Calu3 (cell line): ENCODE measurements around the gene DIP2B. TPM values are rescaled to one million over a fixed set of nuclear protein-coding genes. Genes with fewer than 3 reads are reported as not detected.

Experiments
- BruUV-seq: library from RNA; stranded (reverse); fragments of 400-500 nt; replicated peaks from 2 replicates; lab custom pipeline; 2021; lab: Mats Ljungman, UMichigan
- CTCF ChIA-PET: fragments of 300-600 bp; sonication (Branson Sonifier 250); formaldehyde crosslinking; loops from one replicate; lab custom pipeline; 2022; ENCODE audit warnings: antibody characterized with exemption; lab: Charles Lee
- DNase-seq: peaks from one replicate; pipeline ENCODE4 v3.0.0; 2022
- H3K27ac Mint-ChIP-seq: one replicate; pipeline ENCODE4 v1.8.0; 2022; ENCODE audit warnings: mixed read lengths; ENCODE audit not compliant: unreplicated experiment
- H3K27me3 Mint-ChIP-seq: one replicate; pipeline ENCODE4 v1.8.0; 2022; ENCODE audit warnings: mixed read lengths; ENCODE audit not compliant: unreplicated experiment
- H3K36me3 Mint-ChIP-seq: one replicate; pipeline ENCODE4 v1.8.0; 2022; ENCODE audit warnings: mild to moderate bottlenecking, moderate library complexity, mixed read lengths; ENCODE audit not compliant: insufficient read depth, unreplicated experiment
- H3K4me1 Mint-ChIP-seq: one replicate; pipeline ENCODE4 v1.8.0; 2022; ENCODE audit warnings: mild to moderate bottlenecking, low read depth, mixed read lengths; ENCODE audit not compliant: unreplicated experiment
- H3K4me3 Mint-ChIP-seq: one replicate; pipeline ENCODE4 v1.8.0; 2022; ENCODE audit warnings: mild to moderate bottlenecking, low read depth, moderate library complexity, mixed read lengths; ENCODE audit not compliant: unreplicated experiment
- H3K9me3 Mint-ChIP-seq: one replicate; pipeline ENCODE4 v1.8.0; 2022; ENCODE audit warnings: low read depth, mixed read lengths; ENCODE audit not compliant: unreplicated experiment
- CTCF ChIP-seq: fragments of 200-600 bp; IDR thresholded peaks from one replicate; pipeline ENCODE4 v1.8.0; 2022; ENCODE audit warnings: antibody characterized with exemption; ENCODE audit not compliant: unreplicated experiment
- intact Hi-C: fragments of 100-400 bp; cut with micrococcal nuclease; formaldehyde crosslinking; loops from one replicate; pipeline ENCODE4 v1.10.0; 2022; ENCODE audit not compliant: unreplicated experiment
- total RNA-seq: library from RNA; stranded (reverse); gene quantifications from 2 replicates; pipeline ENCODE4 v1.2.3, GENCODE V29; 2022

DIP2B gene
- total RNA-seq, 1 experiment from 2014 or later: 22.8 TPM

- intact Hi-C loops: no loop called here
- H3K4me1 Mint-ChIP-seq: no peaks in the 10 kb centered on the region
- H3K27ac Mint-ChIP-seq: no peak overlapping the region
- H3K27me3 Mint-ChIP-seq: no peaks in the 10 kb centered on the region
- no peaks in the 10 kb centered on the region for H3K36me3 Mint-ChIP-seq
- DNase-seq: no peak
- no peak for TF ChIP-seq CTCF
- H3K9me3 Mint-ChIP-seq: no peaks in the 10 kb centered on the region
- no TSS peak for BruUV-seq
- CTCF ChIA-PET: no interaction called here
- no peak overlapping the region for H3K4me3 Mint-ChIP-seq
Measured at GRCh38 chr12:50612882-50613281, 108.1 kb downstream of the DIP2B start.

GRCh38 chr12:50613463-50613862, 108.7 kb downstream of the DIP2B start:
- no peaks in the 10 kb centered on the region for H3K4me1 Mint-ChIP-seq

GRCh38 chr12:50614167-50614759, 109.5 kb downstream of the DIP2B start:
- no peaks in the 10 kb centered on the region for H3K27me3 Mint-ChIP-seq
- H3K36me3 Mint-ChIP-seq: no peaks in the 10 kb centered on the region
- no peak overlapping the region for H3K4me3 Mint-ChIP-seq
- CTCF ChIA-PET: no interaction called here
- BruUV-seq: no TSS peak
- no peaks in the 10 kb centered on the region for H3K9me3 Mint-ChIP-seq
- no peak overlapping the region for H3K27ac Mint-ChIP-seq
- peak; percentile 10 for DNase-seq
- intact Hi-C loops: no loop called here
- H3K4me1 Mint-ChIP-seq: peaks cover 6% of the 10 kb centered on the region
- no peak for TF ChIP-seq CTCF

More at GRCh38 chr12:50613463-50613862, 108.7 kb downstream of the DIP2B start:
- Mint-ChIP-seq H3K4me3 (no peak overlapping the region), H3K9me3 (no peaks in the 10 kb centered on the region), H3K27me3 (no peaks in the 10 kb centered on the region), H3K36me3 (no peaks in the 10 kb centered on the region), H3K27ac (no peak overlapping the region)
- intact Hi-C loops: no loop called here
- BruUV-seq: no TSS peak
- CTCF ChIA-PET: no interaction called here
- DNase-seq: no peak
- TF ChIP-seq CTCF: no peak

- Mint-ChIP-seq H3K9me3 (no peaks in the 10 kb centered on the region), H3K36me3 (peaks cover 3% of the 10 kb centered on the region), H3K4me1 (peaks cover 12% of the 10 kb centered on the region), H3K27ac (no peak overlapping the region), H3K27me3 (no peaks in the 10 kb centered on the region), H3K4me3 (no peak overlapping the region)
- intact Hi-C loops: no loop called here
- no peak for TF ChIP-seq CTCF
- no TSS peak for BruUV-seq
- CTCF ChIA-PET: no interaction called here
- DNase-seq: no peak
Measured at GRCh38 chr12:50615145-50615906, 110.5 kb downstream of the DIP2B start.
